Stimulated activated CD4-positive, alpha-beta T cell treated with anti-CD3 and anti-CD28 coated beads, TNF-alpha, amount 100 ng/mL, for 48 hours (primary cell): ENCODE results near the gene TECPR1.

ENCODE experiments used
- DNase-seq, 3 donors: peaks; one replicate each; pipeline ENCODE4 v3.0.0-alpha.2; 2020; ENCODE audit warnings: low read depth in 3 of 3

TECPR1 gene

DNA sequence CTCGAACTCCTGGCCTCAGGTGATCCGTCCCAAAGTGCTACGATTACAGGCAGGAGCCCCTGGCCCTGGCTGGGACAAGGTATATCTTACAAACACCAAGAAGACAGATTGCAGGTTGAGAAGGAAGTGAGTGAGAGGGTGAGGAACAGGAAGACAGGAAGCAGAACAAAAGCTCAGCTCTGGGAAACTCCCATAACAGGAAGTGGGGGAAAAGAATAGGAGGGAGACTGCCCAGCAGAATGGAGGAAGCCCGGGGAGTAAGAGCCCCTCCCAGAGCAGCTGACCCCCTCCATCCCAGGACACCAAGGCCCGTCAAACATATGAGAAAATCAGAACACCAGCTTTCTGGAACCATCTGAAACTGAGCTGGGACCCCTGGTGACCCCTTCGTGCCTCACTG, 2.9 kb downstream of the TECPR1 start:
- no peak for DNase-seq

DNA sequence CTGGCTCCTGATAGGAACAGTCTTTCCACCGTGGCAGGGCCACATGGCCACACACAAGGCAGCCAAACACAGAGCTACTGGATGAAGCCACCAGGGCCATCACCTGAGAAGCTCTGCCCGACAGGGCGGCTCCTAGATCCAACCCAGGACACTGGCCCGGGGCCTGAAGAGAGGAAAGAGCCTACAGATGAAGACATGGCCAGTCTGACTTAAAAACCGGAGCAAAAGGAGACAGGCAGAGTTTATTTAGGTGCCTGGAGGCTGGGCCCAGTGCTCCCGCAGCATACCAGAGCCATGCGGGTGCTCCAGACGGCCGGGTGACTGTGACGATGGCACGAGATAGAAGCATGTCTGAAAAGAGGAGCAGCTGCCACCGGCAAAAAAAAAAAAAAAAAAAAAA, 3.9 kb downstream of the TECPR1 start:
- no peak for DNase-seq

DNA sequence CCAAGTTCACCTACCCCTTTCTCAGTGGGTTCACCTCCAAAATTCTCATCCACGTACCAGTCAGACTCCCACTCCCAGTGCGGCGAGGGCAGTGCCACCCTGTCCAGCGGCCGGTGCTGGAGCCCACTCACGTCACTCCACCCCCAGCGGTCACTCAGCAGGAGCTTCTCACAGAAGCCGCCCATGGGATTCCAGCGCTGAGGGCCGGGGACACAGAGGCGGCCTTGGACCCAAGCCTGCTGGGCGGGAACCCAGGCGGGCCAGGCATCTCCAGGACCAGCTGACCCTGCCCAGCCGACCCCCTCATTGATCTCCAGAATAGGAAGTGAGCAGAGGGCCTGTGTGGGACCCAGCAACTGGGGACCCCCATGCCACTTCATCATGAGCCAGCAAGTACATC, 7.2 kb downstream of the TECPR1 start:
- DNase-seq, result no peak

DNA sequence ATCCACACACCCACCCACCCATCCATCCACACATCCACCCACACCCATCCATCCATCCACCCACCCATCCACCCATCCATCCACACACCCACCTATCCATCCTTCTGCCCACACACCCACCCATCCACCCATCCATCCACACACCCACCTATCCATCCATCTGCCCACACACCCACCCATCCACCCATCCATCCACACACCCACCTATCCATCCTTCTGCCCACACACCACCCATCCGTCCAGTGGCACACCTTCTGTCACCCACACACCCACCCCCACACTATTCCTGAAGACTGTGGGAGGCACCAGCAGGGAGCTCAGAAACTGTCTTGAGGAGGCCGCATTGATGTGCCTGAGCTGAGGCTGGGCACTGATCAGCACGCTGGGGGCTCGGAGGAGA, 9.1 kb downstream of the TECPR1 start:
- DNase-seq, result no peak

DNA sequence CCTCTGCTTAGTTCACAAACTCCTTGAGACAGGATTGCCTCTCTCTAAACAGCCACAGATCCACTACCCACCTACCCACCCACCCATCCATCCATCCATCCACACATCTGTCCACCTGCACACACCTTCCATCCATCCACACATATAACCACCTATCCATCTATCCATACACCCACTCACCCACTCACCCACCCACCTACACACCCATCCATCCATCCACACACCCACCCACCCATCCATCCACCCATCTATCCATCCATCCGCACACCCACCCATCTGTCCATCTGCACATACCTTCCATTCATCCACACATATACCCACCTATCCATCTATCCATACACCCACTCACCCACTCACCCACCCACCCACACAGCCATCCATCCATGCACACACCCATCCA, 9.7 kb downstream of the TECPR1 start:
- no peak for DNase-seq

DNA sequence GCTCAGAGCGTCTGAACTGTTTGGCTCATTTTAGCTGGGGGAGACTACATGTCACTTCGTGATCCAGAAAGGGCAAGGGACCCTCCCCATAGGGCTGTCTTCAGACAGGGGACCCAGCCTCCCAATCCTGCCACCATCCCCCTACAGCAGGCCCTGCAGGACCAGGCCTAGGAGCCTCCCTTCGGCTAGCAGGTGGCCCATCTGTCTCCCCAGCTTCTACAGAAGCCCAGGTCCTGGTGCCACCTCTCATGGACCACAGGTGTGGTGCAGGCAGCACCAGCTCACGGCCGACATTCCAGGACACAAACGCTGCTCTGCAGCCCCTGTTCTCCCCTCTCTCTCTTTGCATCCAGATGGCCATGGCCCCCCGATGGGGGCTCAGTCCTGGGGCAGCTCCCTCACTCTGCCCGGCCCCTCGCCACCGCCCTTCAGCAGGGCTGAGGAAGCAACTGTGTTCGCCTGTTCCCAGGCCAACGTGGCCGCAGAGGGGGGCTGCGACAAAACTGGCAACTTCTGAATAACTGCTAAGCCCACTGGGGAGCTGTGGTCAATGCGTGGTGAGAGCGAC, 10.3 kb downstream of the TECPR1 start:
- DNase-seq, result no peak

DNA sequence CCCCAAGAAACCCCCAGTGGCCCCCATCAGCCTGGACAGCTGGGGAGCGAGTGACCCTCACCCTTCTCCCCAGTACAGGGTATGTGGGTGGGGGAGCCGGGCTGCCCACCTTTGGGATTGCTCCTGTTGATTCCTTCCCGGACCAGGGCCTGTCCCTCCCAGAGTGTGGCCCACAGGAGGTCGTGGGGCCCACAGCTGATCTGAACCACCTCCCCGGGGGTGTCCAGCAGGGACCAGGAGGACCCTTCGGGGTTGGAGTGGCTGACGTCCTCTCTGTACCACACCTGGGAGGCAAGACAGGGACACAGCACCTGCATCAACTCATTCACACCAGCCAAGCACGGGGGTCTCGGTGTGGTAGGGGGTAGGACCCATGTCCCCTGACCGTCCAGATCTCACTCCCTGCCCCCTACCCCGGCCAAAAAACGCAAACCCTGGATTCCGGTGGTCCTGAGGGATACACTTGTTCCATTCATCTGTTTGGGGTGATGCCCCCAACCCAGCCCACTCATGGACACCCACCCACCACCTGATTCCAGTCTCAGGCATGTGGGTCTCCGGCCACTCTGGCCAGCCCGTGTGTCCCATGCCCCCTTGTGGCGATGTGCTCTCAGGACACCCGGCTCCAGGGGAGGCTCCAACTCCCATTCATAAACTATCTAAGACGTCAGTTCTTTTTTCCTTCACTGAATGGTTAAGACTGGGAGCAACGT, 10.9 kb downstream of the TECPR1 start:
- no peak for DNase-seq

- no peak for DNase-seq
These were observed 13.1 kb downstream of the TECPR1 start for GRCh38 chr7:98238976-98239375.

DNA sequence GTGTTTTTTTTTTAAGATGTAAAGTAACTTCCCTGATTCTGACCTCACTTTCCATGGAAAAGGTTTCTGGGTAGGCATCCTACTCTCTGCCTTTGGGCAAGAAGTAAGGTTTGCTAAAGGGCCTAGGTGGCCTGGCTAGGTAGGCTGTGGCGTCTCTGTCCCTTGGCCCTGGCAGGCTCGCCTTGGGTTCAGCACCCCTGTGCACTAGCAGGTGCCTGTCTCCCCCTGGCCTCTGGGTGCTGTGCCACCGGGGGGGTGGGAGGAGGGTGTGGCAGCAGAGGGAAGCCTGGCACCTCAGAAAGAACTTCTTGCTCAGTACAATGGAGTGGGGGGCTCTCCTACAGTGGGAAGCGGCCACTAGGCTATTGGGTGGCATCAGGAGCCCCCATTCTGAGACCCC, 14.0 kb downstream of the TECPR1 start:
- DNase-seq, result no peak

GRCh38 chr7:98236355-98237185, 15.5 kb downstream of the TECPR1 start:
- DNase-seq, result no peak

- DNase-seq, result no peak
These were observed 16.1 kb downstream of the TECPR1 start for GRCh38 chr7:98235901-98236300.

DNA sequence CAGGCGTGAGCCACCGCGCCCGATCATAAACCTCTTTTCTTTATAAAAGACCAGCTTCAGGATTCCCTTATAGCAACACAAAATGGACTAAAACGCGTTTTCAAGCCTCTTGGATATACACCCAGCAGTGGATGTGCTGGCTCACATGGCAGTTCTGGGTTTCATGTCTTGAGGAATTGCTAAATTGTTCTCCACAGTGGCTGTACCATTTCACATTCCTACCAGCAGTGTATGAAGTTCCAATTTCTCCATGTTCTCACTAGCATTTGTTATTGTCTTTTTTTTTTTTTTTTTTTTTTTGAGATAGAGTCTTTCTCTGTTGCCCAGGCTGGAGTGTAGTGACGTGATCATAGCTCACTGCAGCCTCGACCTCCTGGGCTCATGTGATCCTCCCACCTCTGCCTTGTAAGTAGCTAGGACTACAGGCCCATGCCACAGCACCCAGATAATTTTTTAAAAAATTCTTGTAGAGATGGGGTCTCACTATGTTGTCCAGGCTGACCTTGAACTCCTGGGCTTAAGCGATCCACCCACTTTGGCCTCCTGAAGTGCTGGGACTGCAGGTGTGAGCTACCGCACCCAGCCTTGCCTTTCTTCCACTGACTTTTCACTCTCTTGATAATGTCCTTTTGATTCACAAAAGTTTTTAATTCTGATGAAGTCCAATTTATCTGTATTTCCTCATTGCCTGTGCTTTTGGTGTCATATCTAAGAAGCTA, 17.4 kb downstream of the TECPR1 start:
- no peak for DNase-seq

DNA sequence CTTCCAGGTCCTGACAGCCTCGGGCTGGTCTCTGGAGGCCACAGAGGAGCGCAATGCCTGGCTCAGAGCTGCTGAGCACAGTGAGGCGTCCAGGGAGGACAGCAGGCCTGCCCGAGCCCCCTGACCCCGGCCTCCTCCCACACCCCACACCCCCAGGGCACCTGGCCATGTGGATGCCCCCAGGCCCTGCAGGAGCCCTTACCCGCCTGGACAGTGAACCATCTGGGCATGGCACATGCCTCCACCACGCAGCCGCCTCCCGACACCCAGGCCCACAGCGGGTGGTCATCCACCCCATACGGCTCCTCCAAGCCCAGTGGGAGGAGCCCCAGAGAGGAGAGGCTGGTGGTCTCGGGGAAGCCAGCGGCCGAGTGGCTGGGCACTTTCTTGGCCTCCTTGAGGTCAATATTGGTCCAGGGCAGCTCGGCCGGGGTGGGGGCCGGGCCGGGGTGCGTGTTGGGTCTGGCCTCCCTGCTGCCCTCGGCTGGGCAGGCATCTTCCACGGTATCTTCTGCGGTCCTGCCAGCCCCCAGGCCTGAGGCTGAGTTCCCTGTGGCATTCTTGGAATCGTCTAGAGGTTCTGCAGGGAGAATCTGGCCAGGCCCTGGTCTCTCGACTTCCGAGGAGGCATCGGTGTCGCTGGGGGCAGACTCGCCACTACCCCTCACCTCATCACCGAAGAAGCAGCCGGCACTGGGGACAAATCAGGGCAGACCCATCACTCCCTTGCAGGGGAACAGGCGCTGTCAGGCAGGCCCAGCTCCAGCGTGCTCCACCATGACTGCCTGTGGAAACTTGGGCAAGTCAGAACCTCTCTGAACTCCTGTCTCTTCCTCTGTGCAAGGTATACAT, 18.6 kb downstream of the TECPR1 start:
- no peak for DNase-seq

GRCh38 chr7:98232799-98233198, 19.2 kb downstream of the TECPR1 start:
- no peak for DNase-seq

- no peak for DNase-seq
These were observed 19.8 kb downstream of the TECPR1 start for GRCh38 chr7:98232263-98232585.

GRCh38 chr7:98231493-98232262, 20.4 kb downstream of the TECPR1 start:
- no peak for DNase-seq

- DNase-seq, result no peak
These were observed 21.1 kb downstream of the TECPR1 start for GRCh38 chr7:98230746-98231471.

DNA sequence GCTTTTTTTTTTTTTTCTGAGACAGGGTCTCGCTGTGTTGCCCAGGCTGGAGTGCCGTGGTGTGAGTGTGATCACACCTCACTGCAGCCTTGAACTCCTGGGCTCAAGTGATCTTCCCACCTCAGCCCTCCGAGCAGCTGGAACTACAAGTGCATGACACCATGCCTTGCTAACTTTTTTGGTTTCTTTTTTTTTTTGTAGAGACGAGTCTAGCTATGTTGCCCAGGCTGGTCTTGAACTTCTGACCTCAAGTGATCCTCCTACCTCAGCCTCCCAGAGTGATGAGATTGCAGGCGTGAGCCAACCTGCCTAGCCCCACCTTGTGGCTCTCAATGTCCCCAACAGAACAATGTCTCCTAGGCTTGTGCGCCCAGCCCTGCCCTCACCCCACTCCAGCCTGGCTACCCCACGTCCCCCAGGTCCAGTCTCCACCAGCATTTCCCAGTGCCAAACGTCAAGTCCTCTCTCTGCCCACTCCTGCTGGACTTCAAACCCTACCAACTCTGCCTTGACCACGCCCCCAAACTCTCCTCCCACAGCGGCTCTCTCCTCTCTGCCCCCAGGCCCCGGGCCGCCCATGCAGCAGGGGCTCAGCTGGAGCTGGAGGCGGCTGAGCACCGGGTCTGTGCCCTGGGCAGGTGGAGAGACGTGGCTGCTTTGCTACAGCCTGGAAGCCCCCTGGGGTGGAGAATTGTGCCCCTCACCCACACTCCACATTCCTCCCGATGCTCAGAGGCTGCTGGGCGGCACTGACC, 21.9 kb downstream of the TECPR1 start:
- no peak for DNase-seq

DNA sequence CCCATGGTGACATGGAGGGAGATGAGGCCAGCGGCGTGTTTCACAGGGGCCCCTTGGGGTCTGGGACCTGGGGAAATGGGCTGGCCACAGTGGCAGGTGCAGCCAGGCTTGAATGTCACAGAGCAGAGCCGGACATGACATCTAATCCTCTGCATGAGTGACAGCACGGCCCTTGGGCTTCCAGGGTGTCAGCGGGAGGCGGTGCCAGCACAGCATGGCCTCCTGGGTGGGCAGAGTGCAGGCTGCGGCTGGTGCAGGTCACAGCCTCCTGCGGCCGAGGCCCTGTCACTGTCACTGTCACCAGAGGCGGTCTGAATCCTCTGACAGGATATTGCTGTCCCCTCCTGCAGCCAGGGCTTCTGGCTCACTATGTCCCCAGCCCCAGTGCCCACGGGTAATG, 22.6 kb downstream of the TECPR1 start:
- DNase-seq, result no peak
